OCI-LY1 (cell line): Measurements from ENCODE around the gene SAMD14.

Source experiments
- H2AFZ ChIP-seq: fragments of 200-600 bp; sonication (generic), shearing (Covaris generic); 2 replicates; pipeline ENCODE4 v1.6.0; 2014; ENCODE audit warnings: antibody characterized with exemption, mild to moderate bottlenecking, low read length
- H3F3A ChIP-seq: fragments of 200-600 bp; sonication (generic), shearing (Covaris generic); 2 replicates; pipeline ENCODE4 v1.6.0; 2014; ENCODE audit warnings: mild to moderate bottlenecking, antibody characterized with exemption, low read length, moderate library complexity; ENCODE audit not compliant: insufficient read depth
- H3K27ac ChIP-seq: fragments of 200-600 bp; sonication (generic); 2 replicates; pipeline ENCODE4 v1.5.1; 2014; ENCODE audit warnings: low read length, mixed run types, mild to moderate bottlenecking, low read depth; ENCODE audit not compliant: poor library complexity, severe bottlenecking
- H3K27me3 ChIP-seq: fragments of 200-600 bp; sonication (generic); 2 replicates; pipeline ENCODE4 v1.6.0; 2014; ENCODE audit warnings: antibody characterized with exemption, mild to moderate bottlenecking, low read length, moderate library complexity; ENCODE audit not compliant: insufficient read depth
- H3K36me3 ChIP-seq: fragments of 200-600 bp; sonication (generic); 2 replicates; pipeline ENCODE4 v1.6.1; 2014; ENCODE audit warnings: mild to moderate bottlenecking, antibody characterized with exemption, low read length, moderate library complexity, mixed read lengths; ENCODE audit not compliant: insufficient read depth
- H3K4me1 ChIP-seq: fragments of 200-600 bp; sonication (generic); 2 replicates; pipeline ENCODE4 v1.5.1; 2014; ENCODE audit warnings: mild to moderate bottlenecking, low read length, moderate library complexity; ENCODE audit not compliant: insufficient read depth, severe bottlenecking
- H3K4me2 ChIP-seq: fragments of 200-600 bp; sonication (generic), shearing (Covaris generic); 2 replicates; pipeline ENCODE4 v1.6.1; 2014; ENCODE audit warnings: low read length
- H3K4me3 ChIP-seq: fragments of 200-600 bp; sonication (generic); 2 replicates; pipeline ENCODE4 v1.5.1; 2014; ENCODE audit warnings: low read length, low read depth, mild to moderate bottlenecking, mixed read lengths; ENCODE audit not compliant: poor library complexity, severe bottlenecking
- H3K79me2 ChIP-seq: fragments of 200-600 bp; shearing (Covaris generic); 2 replicates; pipeline ENCODE4 v1.6.1; 2016; ENCODE audit warnings: mixed run types, low read length, mixed read lengths; ENCODE audit not compliant: insufficient read depth
- H3K9ac ChIP-seq: fragments of 200-600 bp; sonication (generic), shearing (Covaris generic); 2 replicates; pipeline ENCODE4 v1.6.1; 2014; ENCODE audit warnings: mild to moderate bottlenecking, low read length, mixed read lengths
- H3K9me2 ChIP-seq: fragments of 200-600 bp; sonication (generic), shearing (Covaris generic); 2 replicates; pipeline ENCODE4 v1.6.1; 2014; ENCODE audit warnings: low read depth, mild to moderate bottlenecking, low read length, mixed read lengths
- H3K9me3 ChIP-seq: fragments of 200-600 bp; shearing (Covaris generic); 2 replicates; pipeline ENCODE4 v1.6.1; 2014; ENCODE audit warnings: low read length, mixed read lengths
- H4K20me1 ChIP-seq: fragments of 200-600 bp; sonication (generic), shearing (Covaris generic); 2 replicates; pipeline ENCODE4 v1.6.0; 2016; ENCODE audit warnings: mild to moderate bottlenecking, low read length; ENCODE audit not compliant: insufficient read depth
- EZH2 ChIP-seq: fragments of 200-600 bp; sonication (generic), shearing (Covaris generic); IDR thresholded peaks from 2 replicates; pipeline ENCODE4 v1.8.0; 2017; ENCODE audit warnings: borderline replicate concordance, mixed run types, mild to moderate bottlenecking, antibody characterized with exemption, low read length, moderate library complexity, mixed read lengths
- TF ChIP-seq, protein P1 (sequence below): fragments of 200-600 bp; sonication (generic), shearing (Covaris generic); IDR thresholded peaks from 2 replicates; pipeline ENCODE4 v1.5.1; 2017; ENCODE audit warnings: mild to moderate bottlenecking, antibody characterized with exemption, low read length, moderate library complexity, mixed read lengths

Gene SAMD14

DNA sequence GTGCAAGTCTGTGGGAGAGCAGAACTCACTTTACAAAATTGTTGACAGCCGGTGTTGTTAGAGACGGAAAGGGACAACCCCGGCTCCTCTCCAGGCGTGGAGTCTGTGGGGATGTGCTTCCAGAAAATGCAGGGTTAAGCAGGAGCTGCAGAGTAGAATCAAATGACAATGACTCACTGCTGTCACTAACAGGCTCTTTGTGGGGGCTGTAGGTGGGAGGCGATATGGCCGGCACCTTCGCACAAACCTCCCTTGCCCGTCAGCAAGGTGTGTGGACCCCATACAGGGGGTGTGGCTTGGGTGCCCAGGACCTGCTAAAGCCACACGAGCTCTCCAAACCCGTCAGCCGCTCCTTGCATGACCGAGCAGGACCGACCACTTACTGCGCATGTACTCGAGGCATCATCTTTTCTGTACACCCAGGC, 29.0 kb downstream of the SAMD14 start:
- H2AFZ ChIP-seq, result no peak overlapping the region
- H3K4me1 ChIP-seq, result peaks cover 4% of the 10 kb centered on the region
- TF ChIP-seq, protein P1, sequence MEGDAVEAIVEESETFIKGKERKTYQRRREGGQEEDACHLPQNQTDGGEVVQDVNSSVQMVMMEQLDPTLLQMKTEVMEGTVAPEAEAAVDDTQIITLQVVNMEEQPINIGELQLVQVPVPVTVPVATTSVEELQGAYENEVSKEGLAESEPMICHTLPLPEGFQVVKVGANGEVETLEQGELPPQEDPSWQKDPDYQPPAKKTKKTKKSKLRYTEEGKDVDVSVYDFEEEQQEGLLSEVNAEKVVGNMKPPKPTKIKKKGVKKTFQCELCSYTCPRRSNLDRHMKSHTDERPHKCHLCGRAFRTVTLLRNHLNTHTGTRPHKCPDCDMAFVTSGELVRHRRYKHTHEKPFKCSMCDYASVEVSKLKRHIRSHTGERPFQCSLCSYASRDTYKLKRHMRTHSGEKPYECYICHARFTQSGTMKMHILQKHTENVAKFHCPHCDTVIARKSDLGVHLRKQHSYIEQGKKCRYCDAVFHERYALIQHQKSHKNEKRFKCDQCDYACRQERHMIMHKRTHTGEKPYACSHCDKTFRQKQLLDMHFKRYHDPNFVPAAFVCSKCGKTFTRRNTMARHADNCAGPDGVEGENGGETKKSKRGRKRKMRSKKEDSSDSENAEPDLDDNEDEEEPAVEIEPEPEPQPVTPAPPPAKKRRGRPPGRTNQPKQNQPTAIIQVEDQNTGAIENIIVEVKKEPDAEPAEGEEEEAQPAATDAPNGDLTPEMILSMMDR, result no peak
- TF ChIP-seq EZH2, result no peak
- no peak overlapping the region for H3K4me2 ChIP-seq
- no peaks in the 10 kb centered on the region for H3K9me2 ChIP-seq
- H3K27ac ChIP-seq, result no peak overlapping the region
- H3K9me3 ChIP-seq, result no peaks in the 10 kb centered on the region
- no peaks in the 10 kb centered on the region for H3K36me3 ChIP-seq
- H3K9ac ChIP-seq, result no peak overlapping the region
- H3F3A ChIP-seq, result no peaks in the 10 kb centered on the region
- H3K27me3 ChIP-seq, result no peaks in the 10 kb centered on the region
- no peaks in the 10 kb centered on the region for H4K20me1 ChIP-seq
- H3K79me2 ChIP-seq, result no peaks in the 10 kb centered on the region
- no peak overlapping the region for H3K4me3 ChIP-seq

DNA sequence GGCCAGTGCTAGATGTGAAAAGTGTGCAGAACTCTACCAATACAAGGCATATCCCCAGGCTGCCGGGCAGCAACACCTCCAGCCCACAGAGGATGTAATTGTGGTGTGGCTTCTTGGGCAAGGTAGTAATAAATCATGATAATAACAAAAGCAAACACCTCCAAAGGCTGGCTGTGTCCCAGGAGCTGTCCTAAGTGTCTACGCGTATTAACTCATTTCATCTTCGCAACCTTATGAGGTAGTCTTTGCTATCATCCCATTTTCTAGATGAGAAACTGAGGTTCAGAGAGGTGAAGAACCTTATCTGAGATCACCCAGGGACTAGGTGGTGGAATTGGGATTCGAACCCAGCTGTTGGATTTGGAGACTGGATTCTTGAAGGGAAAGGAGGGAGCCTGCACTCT, 29.5 kb downstream of the SAMD14 start:
- TF ChIP-seq EZH2, result no peak
- TF ChIP-seq, protein P1, result no peak
- H3K9ac ChIP-seq, result no peak overlapping the region
- no peaks in the 10 kb centered on the region for H3K79me2 ChIP-seq
- no peaks in the 10 kb centered on the region for H3F3A ChIP-seq
- H3K4me2 ChIP-seq, result no peak overlapping the region
- H3K27me3 ChIP-seq, result no peaks in the 10 kb centered on the region
- H3K36me3 ChIP-seq, result no peaks in the 10 kb centered on the region
- H3K27ac ChIP-seq, result no peak overlapping the region
- no peaks in the 10 kb centered on the region for H3K9me2 ChIP-seq
- no peaks in the 10 kb centered on the region for H4K20me1 ChIP-seq
- no peak overlapping the region for H2AFZ ChIP-seq
- peaks cover 8% of the 10 kb centered on the region for H3K4me1 ChIP-seq
- no peaks in the 10 kb centered on the region for H3K9me3 ChIP-seq
- H3K4me3 ChIP-seq, result no peak overlapping the region

DNA sequence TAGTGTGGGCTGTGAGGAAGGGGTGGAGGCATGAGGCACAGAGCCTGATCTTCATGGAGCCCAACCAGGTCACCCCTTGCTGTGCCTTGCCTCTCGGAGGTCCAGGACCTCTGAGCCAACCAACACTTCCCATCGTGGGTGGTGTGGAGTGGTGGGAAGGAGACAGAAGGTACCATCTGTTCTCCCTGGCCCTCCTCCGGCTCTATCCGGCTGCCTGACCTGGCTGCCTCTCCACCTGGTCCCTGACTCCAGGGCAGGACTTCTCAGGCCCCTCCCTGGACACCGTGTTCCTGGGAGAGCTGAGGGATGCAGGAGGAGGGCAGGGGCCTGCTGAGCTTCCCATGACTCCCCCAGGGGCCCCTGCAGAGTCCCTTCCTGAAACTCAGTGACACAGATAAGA, 31.0 kb downstream of the SAMD14 start:
- no peak overlapping the region for H3K4me3 ChIP-seq
- no peak overlapping the region for H3K4me2 ChIP-seq
- no peaks in the 10 kb centered on the region for H3F3A ChIP-seq
- H3K4me1 ChIP-seq, result peaks cover 15% of the 10 kb centered on the region
- no peaks in the 10 kb centered on the region for H3K27me3 ChIP-seq
- no peak overlapping the region for H2AFZ ChIP-seq
- TF ChIP-seq, protein P1, result no peak
- TF ChIP-seq EZH2, result no peak
- H3K9ac ChIP-seq, result no peak overlapping the region
- H3K9me3 ChIP-seq, result no peaks in the 10 kb centered on the region
- no peaks in the 10 kb centered on the region for H4K20me1 ChIP-seq
- no peaks in the 10 kb centered on the region for H3K79me2 ChIP-seq
- no peaks in the 10 kb centered on the region for H3K9me2 ChIP-seq
- no peak overlapping the region for H3K27ac ChIP-seq
- H3K36me3 ChIP-seq, result no peaks in the 10 kb centered on the region
